H1 (cell line): ENCODE measurements around the gene C5. TPM values are rescaled to one million over a fixed set of nuclear protein-coding genes. Genes with fewer than 3 reads are reported as not detected.

ENCODE experiments used
- CTCF ChIP-seq, 3 experiments: IDR thresholded peaks; 1 replicate in 2 of 3; 2 replicates in 1 of 3; pipeline versions ENCODE4 v1.5.1 to v1.6.1; 2011; ENCODE audit warnings: low read length in 3 of 3, mild to moderate bottlenecking in 3 of 3, inconsistent platforms in 2 of 3, low read depth in 1 of 3, moderate library complexity in 1 of 3; ENCODE audit not compliant: insufficient read depth in 1 of 3; ENCODE audit errors: control extremely low read depth in 1 of 3
- POU5F1 ChIP-seq: IDR thresholded peaks from 2 replicates; pipeline ENCODE4 v1.6.1; 2011; ENCODE audit warnings: low read depth, mild to moderate bottlenecking, low read length, moderate library complexity
- RXRA ChIP-seq: IDR thresholded peaks from 2 replicates; pipeline ENCODE4 v1.6.1; 2011; ENCODE audit warnings: low read depth, mild to moderate bottlenecking, low read length, moderate library complexity; ENCODE audit not compliant: insufficient read depth
- ZNF274 ChIP-seq: IDR thresholded peaks from 2 replicates; pipeline ENCODE4 v1.7.0; 2012; ENCODE audit warnings: low read length, borderline replicate concordance; ENCODE audit errors: extremely low read depth
- polyA plus RNA-seq, 7 experiments: library from polyadenylated mRNA; depleted of rRNA in 3 of 7; stranded (reverse) in 5 of 7; unstranded in 2 of 7; fragments of >200 nt in 5 of 7; fragments of 200-250 nt in 2 of 7; gene quantifications; 1 replicate in 5 of 7; 2 replicates in 1 of 7; 4 replicates in 1 of 7; pipeline versions ENCODE4 v1.2.1 to v1.2.3, GENCODE V29; 2011 to 2013; ENCODE audit warnings: missing spikeins in 2 of 7, mixed read lengths in 2 of 7
- total RNA-seq: library from RNA; stranded (reverse); fragmentation: NEBNext Ultra II Directional; extraction: Animal tissue kit (Norgen Biotek cat#: 25700); gene quantifications from 2 replicates; pipeline ENCODE4 v1.2.1, GENCODE V29; 2021

C5 gene
- total and polyA plus RNA-seq, 2 of the 8 experiments (the other 6 are each of a cell fraction or from before 2014, with no cell fraction given), result 0.24 to 0.35 TPM

GRCh38 chr9:121082075-121082474 is 32.0 kb upstream of the C5 start (continued):
- TF ChIP-seq POU5F1 (no peak), ZNF274 (no peak), RXRA (no peak), CTCF (IDR thresholded peaks at IDR 0.05; ENCODE audit: control extremely low read depth in 1 of 3, insufficient read depth in 1 of 3, low read depth in 1 of 3, low read length in 3 of 3) (no peak)
